ENCODE results near the gene SLC22A16. TPM values are rescaled to one million over a fixed set of nuclear protein-coding genes. Genes with fewer than 3 reads are reported as not detected.
A peak's percentile ranks its signal among the peaks of the same experiment; 100 is the strongest.

SLC22A16 gene
- total RNA-seq, 1 experiment from 2014 or later: not detected

DNA sequence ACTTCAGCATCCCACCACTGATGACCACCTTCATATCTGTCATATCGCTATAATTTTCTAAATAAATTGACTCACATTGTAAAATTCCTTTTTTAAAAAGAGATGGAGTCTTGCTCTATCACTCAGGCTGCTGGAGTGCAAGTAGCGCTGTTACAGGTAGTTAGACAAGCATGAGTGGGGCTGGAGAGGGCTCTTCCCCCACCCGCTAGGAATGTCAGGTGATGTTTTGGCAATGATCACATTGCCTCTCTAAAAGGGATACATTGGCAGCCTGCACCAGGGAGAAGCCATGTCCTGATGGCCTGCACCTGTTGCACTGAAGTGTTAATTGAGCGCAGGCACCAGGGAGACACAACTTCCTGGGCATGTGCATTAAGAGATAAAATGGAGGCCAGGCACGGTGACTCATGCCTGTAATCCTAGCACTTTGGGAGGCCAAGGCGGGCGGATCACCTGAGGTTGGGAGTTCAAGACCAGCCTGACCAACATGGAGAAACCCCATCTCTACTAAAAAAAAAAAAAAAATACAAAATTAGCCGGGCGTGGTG is 16.9 kb upstream of the SLC22A16 start:
- H3K27ac Mint-ChIP-seq (ENCODE audit: low read depth, unreplicated experiment): no peak overlapping the region
- no peaks in the 10 kb centered on the region for H3K27me3 Mint-ChIP-seq (ENCODE audit: insufficient read depth, unreplicated experiment)
- BruUV-seq (replicated peaks): no TSS peak
- no peak for DNase-seq (ENCODE audit: unreplicated experiment)
- no peak overlapping the region for H3K4me3 Mint-ChIP-seq (ENCODE audit: unreplicated experiment)
- intact Hi-C loops (cut with micrococcal nuclease): no loop called here
- TF ChIP-seq, protein P1, sequence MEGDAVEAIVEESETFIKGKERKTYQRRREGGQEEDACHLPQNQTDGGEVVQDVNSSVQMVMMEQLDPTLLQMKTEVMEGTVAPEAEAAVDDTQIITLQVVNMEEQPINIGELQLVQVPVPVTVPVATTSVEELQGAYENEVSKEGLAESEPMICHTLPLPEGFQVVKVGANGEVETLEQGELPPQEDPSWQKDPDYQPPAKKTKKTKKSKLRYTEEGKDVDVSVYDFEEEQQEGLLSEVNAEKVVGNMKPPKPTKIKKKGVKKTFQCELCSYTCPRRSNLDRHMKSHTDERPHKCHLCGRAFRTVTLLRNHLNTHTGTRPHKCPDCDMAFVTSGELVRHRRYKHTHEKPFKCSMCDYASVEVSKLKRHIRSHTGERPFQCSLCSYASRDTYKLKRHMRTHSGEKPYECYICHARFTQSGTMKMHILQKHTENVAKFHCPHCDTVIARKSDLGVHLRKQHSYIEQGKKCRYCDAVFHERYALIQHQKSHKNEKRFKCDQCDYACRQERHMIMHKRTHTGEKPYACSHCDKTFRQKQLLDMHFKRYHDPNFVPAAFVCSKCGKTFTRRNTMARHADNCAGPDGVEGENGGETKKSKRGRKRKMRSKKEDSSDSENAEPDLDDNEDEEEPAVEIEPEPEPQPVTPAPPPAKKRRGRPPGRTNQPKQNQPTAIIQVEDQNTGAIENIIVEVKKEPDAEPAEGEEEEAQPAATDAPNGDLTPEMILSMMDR (IDR thresholded peaks at IDR 0.05; ENCODE audit: unreplicated experiment): no peak
- ChIA-PET POLR2A (no interaction called here), CTCF (no interaction called here)
- H3K4me1 Mint-ChIP-seq (ENCODE audit: insufficient read depth, unreplicated experiment): peaks cover 17% of the 10 kb centered on the region
- H3K36me3 Mint-ChIP-seq (ENCODE audit: insufficient read depth, unreplicated experiment): no peaks in the 10 kb centered on the region
- no peaks in the 10 kb centered on the region for H3K9me3 Mint-ChIP-seq (ENCODE audit: unreplicated experiment)

DNA sequence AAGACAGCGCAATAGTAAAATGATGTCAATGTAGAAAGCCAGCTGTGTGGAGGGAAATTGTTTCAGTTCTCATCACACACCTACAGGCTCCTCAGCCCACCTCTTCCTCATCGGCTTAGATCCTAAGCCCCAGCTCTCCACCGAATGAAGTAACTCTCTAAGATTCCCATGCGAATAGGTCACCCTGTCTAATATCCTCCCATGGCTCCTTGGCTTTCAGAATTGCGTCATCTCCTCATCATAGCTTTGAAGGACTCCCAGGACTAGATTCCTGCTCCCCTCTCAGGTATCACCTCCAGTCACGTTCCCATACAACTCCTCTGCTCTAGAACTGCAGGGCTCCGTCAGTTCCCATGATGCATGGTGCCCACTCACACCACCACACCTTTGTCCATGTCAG is 16.2 kb upstream of the SLC22A16 start:
- Mint-ChIP-seq H3K4me3 (ENCODE audit: unreplicated experiment) (no peak overlapping the region), H3K27ac (ENCODE audit: low read depth, unreplicated experiment) (no peak overlapping the region), H3K4me1 (ENCODE audit: insufficient read depth, unreplicated experiment) (peaks cover 17% of the 10 kb centered on the region), H3K27me3 (ENCODE audit: insufficient read depth, unreplicated experiment) (no peaks in the 10 kb centered on the region), H3K9me3 (ENCODE audit: unreplicated experiment) (no peaks in the 10 kb centered on the region), H3K36me3 (ENCODE audit: insufficient read depth, unreplicated experiment) (no peaks in the 10 kb centered on the region)
- intact Hi-C loops (cut with micrococcal nuclease): no loop called here
- TF ChIP-seq, protein P1 (IDR thresholded peaks at IDR 0.05; ENCODE audit: unreplicated experiment): no peak
- POLR2A ChIA-PET: interaction anchor here (0.6 kb wide), 1 partner anchor 9 kb away, joined by 3 read pairs; no protein-coding TSS in a partner anchor
- BruUV-seq (replicated peaks): no TSS peak
- DNase-seq (ENCODE audit: unreplicated experiment): peak; percentile 74
- CTCF ChIA-PET: interaction anchor here (1.1 kb wide), 1 partner anchor 12 kb away, joined by 5 read pairs; no protein-coding TSS in a partner anchor

DNA sequence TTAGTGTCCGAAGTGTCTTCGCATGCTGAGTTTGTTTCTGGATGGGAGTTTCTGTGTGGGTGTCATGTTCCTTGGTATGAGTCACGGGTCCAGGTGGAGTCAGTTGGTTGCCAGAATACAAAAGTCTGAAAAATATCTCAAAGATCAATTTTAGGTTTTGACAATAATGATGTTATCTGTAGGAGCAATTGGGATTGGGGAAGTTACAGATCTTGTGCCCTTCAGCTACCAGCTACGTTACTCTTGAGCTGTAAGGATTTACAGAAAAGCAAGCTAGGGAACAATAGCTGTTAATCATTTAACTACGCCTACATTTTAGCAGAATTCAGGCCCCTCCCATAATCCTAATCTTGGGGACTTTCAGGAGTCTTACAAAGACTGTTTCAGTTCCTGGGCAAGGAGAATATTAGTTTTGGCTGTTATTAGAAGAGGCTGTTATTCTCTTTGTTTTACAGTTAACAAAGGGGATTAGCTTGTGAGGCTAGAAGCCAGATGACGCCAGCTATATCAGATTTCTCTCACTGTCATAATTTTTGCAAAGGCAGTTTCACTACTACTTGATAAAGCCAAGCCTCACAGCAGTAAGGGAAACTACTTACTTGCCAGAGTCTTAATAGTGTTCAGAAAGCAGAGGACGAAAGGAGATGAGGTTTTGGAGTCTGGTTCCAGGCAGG is 15.4 kb upstream of the SLC22A16 start:
- H3K27ac Mint-ChIP-seq (ENCODE audit: low read depth, unreplicated experiment): peak overlapping the region; percentile 3
- BruUV-seq (replicated peaks): no TSS peak
- peak; percentile 80 for DNase-seq (ENCODE audit: unreplicated experiment)
- H3K9me3 Mint-ChIP-seq (ENCODE audit: unreplicated experiment): no peaks in the 10 kb centered on the region
- peaks cover 17% of the 10 kb centered on the region for H3K4me1 Mint-ChIP-seq (ENCODE audit: insufficient read depth, unreplicated experiment)
- POLR2A ChIA-PET: interaction anchor here (0.6 to 1.3 kb wide), 3 partner anchors 8 to 193 kb away, joined by 3 to 5 read pairs (median 3); no protein-coding TSS in a partner anchor
- CTCF ChIA-PET: interaction anchor here (1.1 kb wide), 1 partner anchor 11 kb away, joined by 5 read pairs; no protein-coding TSS in a partner anchor
- intact Hi-C loops (cut with micrococcal nuclease): no loop called here
- H3K36me3 Mint-ChIP-seq (ENCODE audit: insufficient read depth, unreplicated experiment): no peaks in the 10 kb centered on the region
- H3K4me3 Mint-ChIP-seq (ENCODE audit: unreplicated experiment): no peak overlapping the region
- H3K27me3 Mint-ChIP-seq (ENCODE audit: insufficient read depth, unreplicated experiment): no peaks in the 10 kb centered on the region
- TF ChIP-seq, protein P1 (IDR thresholded peaks at IDR 0.05; ENCODE audit: unreplicated experiment): no peak

DNA sequence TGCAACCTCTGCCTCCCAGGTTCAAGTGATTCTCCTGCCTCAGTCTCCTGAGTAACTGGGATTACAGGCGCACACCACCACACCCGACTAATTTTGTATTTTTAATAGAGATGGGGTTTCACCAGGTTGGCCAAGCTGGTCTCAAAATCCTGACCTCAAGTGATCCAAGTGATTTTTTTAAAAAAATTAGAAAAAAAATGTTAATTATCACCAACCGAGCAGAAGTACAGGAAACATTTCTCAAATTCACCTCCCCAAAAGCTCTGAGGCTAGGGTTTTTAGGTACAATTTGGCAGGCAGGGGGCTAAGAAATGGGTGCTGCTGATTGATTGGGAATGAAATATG is 14.9 kb upstream of the SLC22A16 start:
- Mint-ChIP-seq H3K36me3 (ENCODE audit: insufficient read depth, unreplicated experiment) (no peaks in the 10 kb centered on the region), H3K27ac (ENCODE audit: low read depth, unreplicated experiment) (peak overlapping the region; percentile 3), H3K4me3 (ENCODE audit: unreplicated experiment) (no peak overlapping the region), H3K4me1 (ENCODE audit: insufficient read depth, unreplicated experiment) (peaks cover 17% of the 10 kb centered on the region), H3K9me3 (ENCODE audit: unreplicated experiment) (no peaks in the 10 kb centered on the region), H3K27me3 (ENCODE audit: insufficient read depth, unreplicated experiment) (no peaks in the 10 kb centered on the region)
- CTCF ChIA-PET: no interaction called here
- BruUV-seq (replicated peaks): no TSS peak
- TF ChIP-seq, protein P1 (IDR thresholded peaks at IDR 0.05; ENCODE audit: unreplicated experiment): no peak
- no peak for DNase-seq (ENCODE audit: unreplicated experiment)
- intact Hi-C loops (cut with micrococcal nuclease): no loop called here
- POLR2A ChIA-PET: interaction anchor here (0.6 to 1.3 kb wide), 2 partner anchors 9 to 193 kb away, joined by 3 to 5 read pairs; no protein-coding TSS in a partner anchor

All from MCF 10A (cell line).